GM12891 (cell line): ENCODE data around the gene EDAR.

Source experiments
- PAX5 ChIP-seq: IDR thresholded peaks from 2 replicates; pipeline ENCODE4 v1.6.1; 2011; ENCODE audit warnings: low read length, moderate library complexity, mild to moderate bottlenecking; ENCODE audit not compliant: insufficient read depth, severe bottlenecking
- POLR2A ChIP-seq: IDR thresholded peaks from 2 replicates; pipeline ENCODE4 v1.6.1; 2011; ENCODE audit warnings: low read depth, low read length, control low read depth
- SPI1 ChIP-seq: IDR thresholded peaks from 2 replicates; pipeline ENCODE4 v1.6.1; 2011; ENCODE audit warnings: low read depth, low read length, control low read depth

GRCh38 chr2:108869542-108869941 lies 119.5 kb downstream of the EDAR start:
- TF ChIP-seq POLR2A (no peak), PAX5 (no peak), SPI1 (no peak)
